DOHH2 (cell line): ENCODE results near the gene SPATA12.

Experiments used
- CTCF ChIP-seq: fragments of 200-600 bp; sonication (generic); IDR thresholded peaks from one replicate; pipeline ENCODE4 v1.5.1; 2014; ENCODE audit warnings: antibody characterized with exemption, mild to moderate bottlenecking, low read depth, low read length; ENCODE audit not compliant: poor library complexity, severe bottlenecking
- EZH2phosphoT487 ChIP-seq: fragments of 200-600 bp; sonication (generic); IDR thresholded peaks from 2 replicates; pipeline ENCODE4 v1.6.1; 2017; ENCODE audit warnings: borderline replicate concordance, mild to moderate bottlenecking, antibody characterized with exemption, low read length, moderate library complexity, mixed read lengths

DNA sequence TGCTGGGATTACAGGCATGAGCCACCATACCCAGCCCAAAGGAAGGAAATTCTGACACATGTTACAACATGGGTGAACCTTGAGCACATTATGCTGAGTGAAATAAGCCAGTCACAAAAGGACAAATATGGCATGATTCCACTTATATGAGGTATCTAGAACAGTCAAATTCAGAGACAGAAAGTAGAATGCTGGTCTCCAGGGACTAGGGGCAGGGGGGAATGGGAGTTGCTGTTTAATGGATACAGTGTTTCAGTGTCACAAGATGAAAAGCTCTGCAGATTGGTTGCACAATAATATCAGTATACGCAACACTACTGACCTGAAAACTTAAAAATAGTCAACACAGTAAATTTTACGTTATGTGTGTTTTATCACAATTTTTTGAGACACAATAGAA is 4.1 kb downstream of the SPATA12 start:
- no peak for TF ChIP-seq CTCF
- no peak for TF ChIP-seq EZH2phosphoT487
